Activated B cell treated with CpG ODN at 0.5 μM for 24 hours (primary cell): ENCODE data around the gene WAS. TPM values are rescaled to one million over a fixed set of nuclear protein-coding genes. Genes with fewer than 3 reads are reported as not detected.
"Not testable (repeated sequence)": the region's sequence is repeated elsewhere in the genome, so short reads cannot be mapped to it uniquely, and the experiment has no call there.

Source experiments
- ATAC-seq: fragments of 200-7000 bp; cut with Tn5 transposase; one replicate; pipeline ENCODE4 v1.10.0; 2021; ENCODE audit warnings: low read depth, mild to moderate bottlenecking, moderate library complexity
- CTCF ChIA-PET: fragments of 350-600 bp; sonication (Branson Sonifier 250); formaldehyde crosslinking; loops from one replicate; lab custom pipeline; 2021; ENCODE audit warnings: antibody characterized with exemption; lab: Charles Lee
- POLR2A ChIA-PET: fragments of 350-600 bp; sonication (Branson Sonifier 250); formaldehyde crosslinking; loops from one replicate; lab custom pipeline; 2021; ENCODE audit warnings: antibody characterized with exemption; lab: Charles Lee
- DNase-seq: peaks from one replicate; pipeline ENCODE4 v3.0.0; 2022
- H3K27ac Mint-ChIP-seq: one replicate; pipeline ENCODE4 v1.8.0; 2020; ENCODE audit warnings: mixed read lengths
- H3K27me3 Mint-ChIP-seq: one replicate; pipeline ENCODE4 v1.8.0; 2021; ENCODE audit warnings: mixed read lengths
- H3K36me3 Mint-ChIP-seq: one replicate; pipeline ENCODE4 v1.8.0; 2021; ENCODE audit warnings: low read depth, mixed read lengths
- H3K4me1 Mint-ChIP-seq: one replicate; pipeline ENCODE4 v1.8.0; 2021; ENCODE audit warnings: mixed read lengths
- H3K4me3 Mint-ChIP-seq: one replicate; pipeline ENCODE4 v1.8.0; 2020; ENCODE audit warnings: mild to moderate bottlenecking, mixed read lengths
- H3K9me3 Mint-ChIP-seq: one replicate; pipeline ENCODE4 v1.8.0; 2020; ENCODE audit warnings: mixed read lengths
- intact Hi-C: fragments of 100-400 bp; cut with micrococcal nuclease; formaldehyde crosslinking; loops from one replicate; pipeline ENCODE4 v1.15.1; 2024
- total RNA-seq: library from RNA; stranded (reverse); gene quantifications from 2 replicates; pipeline ENCODE4 v1.2.3, GENCODE V29; 2022
- TF ChIP-seq, protein P1 (sequence below): fragments of 200-600 bp; IDR thresholded peaks from one replicate; pipeline ENCODE4 v1.8.0; 2022; ENCODE audit warnings: antibody characterized with exemption, mild to moderate bottlenecking

WAS gene
- total RNA-seq, 1 donor from 2014 or later: 102 TPM

DNA sequence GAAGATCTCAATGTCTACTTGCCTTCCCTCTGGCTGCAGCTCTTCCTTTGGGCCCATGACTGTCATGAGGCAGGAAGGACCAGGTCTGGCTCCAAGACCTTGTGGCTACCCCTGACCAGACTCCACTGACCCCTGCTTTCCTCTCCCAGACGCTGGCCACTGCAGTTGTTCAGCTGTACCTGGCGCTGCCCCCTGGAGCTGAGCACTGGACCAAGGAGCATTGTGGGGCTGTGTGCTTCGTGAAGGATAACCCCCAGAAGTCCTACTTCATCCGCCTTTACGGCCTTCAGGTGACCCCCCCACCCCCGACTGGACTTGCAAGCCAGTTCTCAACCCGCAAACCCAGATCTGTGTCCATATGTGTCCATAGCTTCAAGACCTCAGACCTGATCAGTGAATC lies 535 bp downstream of the WAS start:
- Mint-ChIP-seq H3K27me3 (no peaks in the 10 kb centered on the region), H3K27ac (peak overlapping the region; percentile 94), H3K36me3 (peaks cover 43% of the 10 kb centered on the region), H3K4me3 (peak overlapping the region; percentile 93), H3K9me3 (no peaks in the 10 kb centered on the region), H3K4me1 (peaks cover 58% of the 10 kb centered on the region)
- no peak for DNase-seq
- TF ChIP-seq, protein P1, sequence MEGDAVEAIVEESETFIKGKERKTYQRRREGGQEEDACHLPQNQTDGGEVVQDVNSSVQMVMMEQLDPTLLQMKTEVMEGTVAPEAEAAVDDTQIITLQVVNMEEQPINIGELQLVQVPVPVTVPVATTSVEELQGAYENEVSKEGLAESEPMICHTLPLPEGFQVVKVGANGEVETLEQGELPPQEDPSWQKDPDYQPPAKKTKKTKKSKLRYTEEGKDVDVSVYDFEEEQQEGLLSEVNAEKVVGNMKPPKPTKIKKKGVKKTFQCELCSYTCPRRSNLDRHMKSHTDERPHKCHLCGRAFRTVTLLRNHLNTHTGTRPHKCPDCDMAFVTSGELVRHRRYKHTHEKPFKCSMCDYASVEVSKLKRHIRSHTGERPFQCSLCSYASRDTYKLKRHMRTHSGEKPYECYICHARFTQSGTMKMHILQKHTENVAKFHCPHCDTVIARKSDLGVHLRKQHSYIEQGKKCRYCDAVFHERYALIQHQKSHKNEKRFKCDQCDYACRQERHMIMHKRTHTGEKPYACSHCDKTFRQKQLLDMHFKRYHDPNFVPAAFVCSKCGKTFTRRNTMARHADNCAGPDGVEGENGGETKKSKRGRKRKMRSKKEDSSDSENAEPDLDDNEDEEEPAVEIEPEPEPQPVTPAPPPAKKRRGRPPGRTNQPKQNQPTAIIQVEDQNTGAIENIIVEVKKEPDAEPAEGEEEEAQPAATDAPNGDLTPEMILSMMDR: no peak
- ATAC-seq: no peak
- POLR2A ChIA-PET: interaction anchor here (0.6 to 3.0 kb wide), 12 partner anchors 8 to 274 kb away, joined by 3 to 20 read pairs (median 5); partner anchors contain the start of genes HDAC6, OTUD5, PORCN and PQBP1
- intact Hi-C loops: no loop called here
- CTCF ChIA-PET: interaction anchor here (1.2 kb wide), 1 partner anchor 12 kb away, joined by 3 read pairs; the partner anchor contains the start of gene SUV39H1

DNA sequence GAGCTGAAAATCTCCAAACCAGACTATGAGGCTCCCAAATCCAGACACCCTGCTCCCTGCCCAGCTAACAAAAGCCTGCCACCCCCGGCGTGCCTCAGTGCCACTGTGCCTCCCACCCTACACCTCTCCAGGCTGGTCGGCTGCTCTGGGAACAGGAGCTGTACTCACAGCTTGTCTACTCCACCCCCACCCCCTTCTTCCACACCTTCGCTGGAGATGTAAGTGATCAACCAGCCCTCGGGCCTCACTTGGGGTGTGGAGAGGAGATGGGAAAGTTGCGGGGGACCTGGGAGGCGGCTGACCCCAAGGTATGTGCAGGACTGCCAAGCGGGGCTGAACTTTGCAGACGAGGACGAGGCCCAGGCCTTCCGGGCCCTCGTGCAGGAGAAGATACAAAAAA lies 1.8 kb downstream of the WAS start:
- ATAC-seq: no peak
- intact Hi-C loops: no loop called here
- ChIA-PET POLR2A (interaction anchor here (1.0 to 3.0 kb wide), 2 partner anchors 9 to 11 kb away, joined by 3 to 20 read pairs; partner anchors contain the start of gene SUV39H1), CTCF (no interaction called here)
- TF ChIP-seq, protein P1: no peak
- peaks cover 52% of the 10 kb centered on the region for H3K36me3 Mint-ChIP-seq
- no peak overlapping the region for H3K4me3 Mint-ChIP-seq
- no peaks in the 10 kb centered on the region for H3K27me3 Mint-ChIP-seq
- H3K9me3 Mint-ChIP-seq: no peaks in the 10 kb centered on the region
- H3K27ac Mint-ChIP-seq: peak overlapping the region; percentile 94
- peaks cover 54% of the 10 kb centered on the region for H3K4me1 Mint-ChIP-seq
- DNase-seq: no peak

DNA sequence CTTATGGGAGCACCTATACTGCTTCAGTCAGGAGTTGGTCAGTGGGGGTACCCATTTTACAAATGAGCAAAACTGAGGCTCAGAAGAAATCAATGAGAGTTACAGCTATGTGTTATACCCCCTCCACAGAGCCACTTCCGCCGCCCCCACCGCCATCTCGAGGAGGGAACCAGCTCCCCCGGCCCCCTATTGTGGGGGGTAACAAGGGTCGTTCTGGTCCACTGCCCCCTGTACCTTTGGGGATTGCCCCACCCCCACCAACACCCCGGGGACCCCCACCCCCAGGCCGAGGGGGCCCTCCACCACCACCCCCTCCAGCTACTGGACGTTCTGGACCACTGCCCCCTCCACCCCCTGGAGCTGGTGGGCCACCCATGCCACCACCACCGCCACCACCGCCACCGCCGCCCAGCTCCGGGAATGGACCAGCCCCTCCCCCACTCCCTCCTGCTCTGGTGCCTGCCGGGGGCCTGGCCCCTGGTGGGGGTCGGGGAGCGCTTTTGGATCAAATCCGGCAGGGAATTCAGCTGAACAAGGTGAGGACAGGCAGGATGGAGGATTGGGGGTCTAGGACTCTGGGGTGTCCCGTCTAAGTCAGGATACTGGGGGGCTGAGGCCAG lies 5.0 kb downstream of the WAS start:
- DNase-seq (no peak), ATAC-seq (no peak)
- Mint-ChIP-seq H3K4me1 (peaks cover 35% of the 10 kb centered on the region), H3K27ac (no peak overlapping the region), H3K27me3 (no peaks in the 10 kb centered on the region), H3K9me3 (no peaks in the 10 kb centered on the region), H3K36me3 (peaks cover 62% of the 10 kb centered on the region), H3K4me3 (no peak overlapping the region)
- CTCF ChIA-PET: no interaction called here
- intact Hi-C loops: no loop called here
- TF ChIP-seq, protein P1: no peak
- POLR2A ChIA-PET: interaction anchor here (0.6 kb wide), 1 partner anchor 355 kb away, joined by 3 read pairs; no protein-coding TSS in a partner anchor

DNA sequence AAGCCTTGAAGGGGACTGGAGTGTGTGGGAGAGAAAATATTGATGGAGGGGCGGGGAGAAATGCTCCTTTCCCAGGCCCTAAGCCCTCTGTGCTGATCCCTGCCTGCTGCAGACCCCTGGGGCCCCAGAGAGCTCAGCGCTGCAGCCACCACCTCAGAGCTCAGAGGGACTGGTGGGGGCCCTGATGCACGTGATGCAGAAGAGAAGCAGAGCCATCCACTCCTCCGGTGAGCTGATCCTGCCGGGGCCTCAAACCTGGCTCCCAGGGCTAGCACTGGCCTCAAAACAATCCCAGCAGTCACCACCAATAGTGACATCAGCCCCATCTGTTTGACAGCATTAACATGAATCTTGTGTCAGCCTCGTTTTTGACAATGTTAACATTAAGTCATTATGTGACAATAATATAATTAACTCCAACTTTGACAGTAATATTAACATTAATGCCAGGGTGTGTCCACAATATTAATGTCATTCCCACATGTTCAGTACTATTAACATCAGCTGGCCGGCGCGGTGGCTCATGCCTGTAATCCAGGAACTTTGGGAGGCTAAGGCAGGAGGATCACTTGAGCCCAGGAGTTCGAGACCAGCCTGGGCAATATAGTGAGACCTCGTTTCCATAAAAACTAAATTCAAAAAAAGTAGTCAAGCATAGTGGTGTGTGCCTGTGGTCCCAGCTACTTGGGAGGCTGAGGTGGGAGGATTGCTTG lies 5.8 kb downstream of the WAS start:
- POLR2A ChIA-PET: interaction anchor here (0.6 kb wide), 1 partner anchor 355 kb away, joined by 3 read pairs; no protein-coding TSS in a partner anchor

DNA sequence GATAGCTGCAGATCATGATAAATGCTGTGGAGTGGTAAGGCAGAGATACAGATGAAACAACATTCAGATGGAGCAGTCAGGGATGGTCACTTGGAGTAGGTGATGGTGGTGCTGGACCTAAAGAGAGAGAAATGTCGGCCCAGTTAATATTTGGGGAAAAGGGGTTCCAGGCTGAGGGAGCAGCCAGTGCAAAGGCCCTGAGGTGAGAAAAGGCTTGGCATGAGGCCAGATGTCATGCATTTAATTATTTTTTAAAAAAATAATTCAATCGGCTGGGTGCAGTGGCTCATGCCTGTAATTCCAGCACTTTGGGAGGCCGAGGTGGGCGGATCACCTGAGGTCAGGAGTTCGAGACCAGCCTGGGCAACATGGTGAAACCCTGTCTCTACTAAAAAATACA lies 8.1 kb downstream of the WAS start:
- CTCF ChIA-PET, intact Hi-C loops, H3K4me3 Mint-ChIP-seq, H3K27me3 Mint-ChIP-seq, H3K27ac Mint-ChIP-seq, ATAC-seq, DNase-seq, H3K9me3 Mint-ChIP-seq: not testable (repeated sequence)
- peaks cover 18% of the 10 kb centered on the region for H3K4me1 Mint-ChIP-seq
- POLR2A ChIA-PET: interaction anchor here (1.6 kb wide), 1 partner anchor 8 kb away, joined by 6 read pairs; the partner anchor contains the start of gene WAS
- H3K36me3 Mint-ChIP-seq: peaks cover 43% of the 10 kb centered on the region

More for the DNA sequence above, 5.8 kb downstream of the WAS start:
- TF ChIP-seq, protein P1: no peak
- Mint-ChIP-seq H3K36me3 (peaks cover 56% of the 10 kb centered on the region), H3K4me1 (peaks cover 29% of the 10 kb centered on the region), H3K27me3 (no peaks in the 10 kb centered on the region), H3K9me3 (no peaks in the 10 kb centered on the region), H3K4me3 (no peak overlapping the region), H3K27ac (no peak overlapping the region)
- intact Hi-C loops: no loop called here
- ATAC-seq (no peak), DNase-seq (no peak)
- CTCF ChIA-PET: no interaction called here
